ENCODE results near the gene ZNF417.
"Not testable (repeated sequence)": the region's sequence is repeated elsewhere in the genome, so short reads cannot be mapped to it uniquely, and the experiment has no call there.

The ZNF417 gene

GRCh38 chr19:57887195-57887941 is 29.0 kb downstream of the ZNF417 start:
- no peak for DNase-seq

GRCh38 chr19:57886046-57886445 is 30.3 kb downstream of the ZNF417 start:
- DNase-seq, result no peak

- DNase-seq, result not testable (repeated sequence)
These were observed 42.3 kb downstream of the ZNF417 start for GRCh38 chr19:57873883-57874799.

- DNase-seq, result no peak
These were observed 43.9 kb downstream of the ZNF417 start for GRCh38 chr19:57872450-57872849.

GRCh38 chr19:57870225-57870624 is 46.2 kb downstream of the ZNF417 start:
- DNase-seq, result no peak

GRCh38 chr19:57869655-57870054 is 46.7 kb downstream of the ZNF417 start:
- not testable (repeated sequence) for DNase-seq

- no peak for DNase-seq
These were observed 48.4 kb downstream of the ZNF417 start for GRCh38 chr19:57867868-57868492.

All from activated CD4-positive, alpha-beta T cell treated with anti-CD3 and anti-CD28 coated beads, Interleukin-2, amount 50 U/mL, for 4 hours (primary cell).